Iris pigment epithelial cell (primary cell): ENCODE data around the gene LIPG.
A peak's percentile ranks its signal among the peaks of the same experiment; 100 is the strongest.

ENCODE experiments used
- DNase-seq: peaks from one replicate; pipeline ENCODE4 v3.0.0-alpha.2; 2011; ENCODE audit warnings: low read depth

LIPG gene

GRCh38 chr18:49638891-49639557, 77.2 kb downstream of the LIPG start:
- DNase-seq, result no peak

- DNase-seq, result peak; percentile 26
Measured at GRCh38 chr18:49639643-49640391, 78.0 kb downstream of the LIPG start.

GRCh38 chr18:49640741-49641140, 78.9 kb downstream of the LIPG start:
- no peak for DNase-seq

- DNase-seq, result no peak
Measured at GRCh38 chr18:49645196-49645595, 83.3 kb downstream of the LIPG start.

- DNase-seq, result peak; percentile 51
Measured at GRCh38 chr18:49645841-49646351, 84.0 kb downstream of the LIPG start.

- DNase-seq, result no peak
Measured at GRCh38 chr18:49646873-49647272, 85.0 kb downstream of the LIPG start.

- peak; percentile 78 for DNase-seq
Measured at GRCh38 chr18:49647496-49648168, 85.8 kb downstream of the LIPG start.

GRCh38 chr18:49648326-49648725, 86.5 kb downstream of the LIPG start:
- no peak for DNase-seq
